Hepatocyte (in vitro differentiated cells): ENCODE results near the gene USH2A.

Experiments
- EZH2 ChIP-seq: fragments of 200-600 bp; sonication (generic); IDR thresholded peaks from 2 replicates; pipeline ENCODE4 v1.6.1; 2016; ENCODE audit warnings: antibody characterized with exemption, mild to moderate bottlenecking, borderline replicate concordance
- EZH2phosphoT487 ChIP-seq: fragments of 200-600 bp; sonication (generic); IDR thresholded peaks from one replicate; pipeline ENCODE4 v1.6.1; 2018; ENCODE audit warnings: antibody characterized with exemption, mild to moderate bottlenecking, low read depth, moderate library complexity; ENCODE audit not compliant: unreplicated experiment, severe bottlenecking
- TF ChIP-seq, protein P1 (sequence below): fragments of 200-600 bp; sonication (generic); IDR thresholded peaks from 2 replicates; pipeline ENCODE4 v1.5.1; 2016; ENCODE audit warnings: antibody characterized with exemption, mild to moderate bottlenecking; ENCODE audit not compliant: poor library complexity

- TF ChIP-seq, protein P1, sequence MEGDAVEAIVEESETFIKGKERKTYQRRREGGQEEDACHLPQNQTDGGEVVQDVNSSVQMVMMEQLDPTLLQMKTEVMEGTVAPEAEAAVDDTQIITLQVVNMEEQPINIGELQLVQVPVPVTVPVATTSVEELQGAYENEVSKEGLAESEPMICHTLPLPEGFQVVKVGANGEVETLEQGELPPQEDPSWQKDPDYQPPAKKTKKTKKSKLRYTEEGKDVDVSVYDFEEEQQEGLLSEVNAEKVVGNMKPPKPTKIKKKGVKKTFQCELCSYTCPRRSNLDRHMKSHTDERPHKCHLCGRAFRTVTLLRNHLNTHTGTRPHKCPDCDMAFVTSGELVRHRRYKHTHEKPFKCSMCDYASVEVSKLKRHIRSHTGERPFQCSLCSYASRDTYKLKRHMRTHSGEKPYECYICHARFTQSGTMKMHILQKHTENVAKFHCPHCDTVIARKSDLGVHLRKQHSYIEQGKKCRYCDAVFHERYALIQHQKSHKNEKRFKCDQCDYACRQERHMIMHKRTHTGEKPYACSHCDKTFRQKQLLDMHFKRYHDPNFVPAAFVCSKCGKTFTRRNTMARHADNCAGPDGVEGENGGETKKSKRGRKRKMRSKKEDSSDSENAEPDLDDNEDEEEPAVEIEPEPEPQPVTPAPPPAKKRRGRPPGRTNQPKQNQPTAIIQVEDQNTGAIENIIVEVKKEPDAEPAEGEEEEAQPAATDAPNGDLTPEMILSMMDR: no peak
- TF ChIP-seq EZH2: no peak
- TF ChIP-seq EZH2phosphoT487: no peak
Measured at GRCh38 chr1:216186141-216186540, 237.1 kb downstream of the USH2A start.
